SK-N-SH (cell line): ENCODE measurements around the gene CREB5. TPM values are rescaled to one million over a fixed set of nuclear protein-coding genes. Genes with fewer than 3 reads are reported as not detected.

Source experiments
- CTCF ChIA-PET: fragments of 300-600, 350-600 bp; formaldehyde crosslinking; extraction: SDS; loops from one replicate; lab custom pipeline; 2021; lab: Yijun Ruan, JAX
- POLR2A ChIA-PET: fragments of 350-600 bp; sonication (Branson Sonifier 250); formaldehyde crosslinking; extraction: SDS; loops from one replicate; lab custom pipeline; 2020; ENCODE audit warnings: antibody characterized with exemption, inconsistent platforms; lab: Yijun Ruan, JAX
- DNase-seq: peaks from one replicate; pipeline ENCODE4 v3.0.0; 2012
- H2AFZ ChIP-seq: fragments of 200-600 bp; sonication (generic); 2 replicates; pipeline ENCODE4 v1.8.1; 2016; ENCODE audit warnings: antibody characterized with exemption, mild to moderate bottlenecking, low read depth
- H3F3A ChIP-seq: fragments of 200-600 bp; sonication (generic); replicated peaks from 2 replicates; pipeline ENCODE3; 2016; ENCODE audit warnings: antibody characterized with exemption, mild to moderate bottlenecking; ENCODE audit not compliant: insufficient read depth
- H3K27ac ChIP-seq, 2 experiments: fragments of 200-500 bp in 1 of 2; fragments of 200-600 bp in 1 of 2; sonication (Bioruptor generic) in 1 of 2; sonication (generic), shearing (Covaris generic) in 1 of 2; 2 replicates each; pipeline versions ENCODE4 v1.5.1 to v1.6.1; 2014 to 2016; ENCODE audit warnings: low read depth in 2 of 2, inconsistent platforms in 1 of 2, low read length in 1 of 2, mild to moderate bottlenecking in 1 of 2, mixed read lengths in 1 of 2
- H3K27me3 ChIP-seq: fragments of 200-600 bp; sonication (generic), shearing (Covaris generic); 2 replicates; pipeline ENCODE4 v1.6.1; 2016; ENCODE audit warnings: mixed run types; ENCODE audit not compliant: insufficient read depth
- H3K36me3 ChIP-seq, 2 experiments: fragments of 200-500 bp in 1 of 2; fragments of 200-600 bp in 1 of 2; sonication (Bioruptor generic) in 1 of 2; sonication (generic) in 1 of 2; replicated peaks in 1 of 2; 2 replicates each; pipeline versions ENCODE3 to v1.5.1; 2014 to 2016; ENCODE audit warnings: low read length in 1 of 2, mild to moderate bottlenecking in 1 of 2; ENCODE audit not compliant: insufficient read depth in 2 of 2, control insufficient read depth in 1 of 2
- H3K4me1 ChIP-seq, 2 experiments: fragments of 200-500 bp in 1 of 2; fragments of 200-600 bp in 1 of 2; sonication (Bioruptor generic) in 1 of 2; sonication (generic), shearing (Covaris generic) in 1 of 2; 2 replicates each; pipeline versions ENCODE4 v1.5.1 to v1.6.1; 2014 to 2016; ENCODE audit warnings: low read depth in 1 of 2, low read length in 1 of 2, mixed run types in 1 of 2; ENCODE audit not compliant: insufficient read depth in 2 of 2, control insufficient read depth in 1 of 2
- H3K4me2 ChIP-seq: fragments of 200-600 bp; sonication (generic), shearing (Covaris generic); 2 replicates; pipeline ENCODE4 v1.6.1; 2017; ENCODE audit warnings: mixed run types
- H3K4me3 ChIP-seq, 2 experiments: fragments of 200-500 bp in 1 of 2; fragments of 200-600 bp in 1 of 2; sonication (Bioruptor generic) in 1 of 2; sonication (generic), shearing (Covaris generic) in 1 of 2; 2 replicates each; pipeline versions ENCODE4 v1.5.1 to v1.8.1; 2014 to 2016; ENCODE audit warnings: low read depth in 2 of 2, inconsistent platforms in 1 of 2, low read length in 1 of 2, mild to moderate bottlenecking in 1 of 2, mixed read lengths in 1 of 2, moderate library complexity in 1 of 2
- H3K79me2 ChIP-seq: fragments of 200-600 bp; sonication (generic); 2 replicates; pipeline ENCODE4 v1.8.1; 2017; ENCODE audit warnings: mild to moderate bottlenecking; ENCODE audit not compliant: insufficient read depth
- H3K9ac ChIP-seq: fragments of 200-600 bp; sonication (generic); 2 replicates; pipeline ENCODE4 v1.6.1; 2017; ENCODE audit warnings: mixed run types
- H3K9me2 ChIP-seq: fragments of 200-600 bp; sonication (generic); 2 replicates; pipeline ENCODE4 v1.6.1; 2017; ENCODE audit warnings: mixed run types
- H3K9me3 ChIP-seq: fragments of 200-600 bp; sonication (generic); 2 replicates; pipeline ENCODE4 v1.6.1; 2017; ENCODE audit warnings: mixed run types, mild to moderate bottlenecking, moderate library complexity
- H4K20me1 ChIP-seq: fragments of 200-600 bp; sonication (generic); 2 replicates; pipeline ENCODE4 v1.6.1; 2017; ENCODE audit warnings: mild to moderate bottlenecking, mixed run types; ENCODE audit not compliant: insufficient read depth
- CHD2 ChIP-seq: fragments of 150-350 bp; IDR thresholded peaks from 2 replicates; pipeline ENCODE4 v1.6.1; 2018; ENCODE audit warnings: low read length; ENCODE audit not compliant: partially characterized antibody
- ELF1 ChIP-seq: IDR thresholded peaks from 2 replicates; pipeline ENCODE4 v1.4.0; 2012
- EZH2phosphoT487 ChIP-seq: fragments of 200-600 bp; sonication (generic); IDR thresholded peaks from 2 replicates; pipeline ENCODE4 v1.6.1; 2017; ENCODE audit warnings: low read depth, mixed run types, mild to moderate bottlenecking, antibody characterized with exemption, moderate library complexity, borderline replicate concordance
- FOSL2 ChIP-seq: IDR thresholded peaks from 2 replicates; pipeline ENCODE4 v1.4.0; 2012; ENCODE audit warnings: low read depth, mild to moderate bottlenecking, moderate library complexity, borderline replicate concordance
- FOXJ3 ChIP-seq: sonication (generic); formaldehyde crosslinking; IDR thresholded peaks from 2 replicates; pipeline ENCODE4 v1.5.1; 2020; ENCODE audit warnings: mild to moderate bottlenecking, missing genetic modification reagents
- FOXM1 ChIP-seq: IDR thresholded peaks from 2 replicates; pipeline ENCODE4 v1.4.0; 2012; ENCODE audit warnings: low read depth, mild to moderate bottlenecking
- GABPA ChIP-seq: IDR thresholded peaks from 2 replicates; pipeline ENCODE4 v1.4.0; 2012; ENCODE audit warnings: low read depth, mild to moderate bottlenecking
- GATA2 ChIP-seq: sonication (generic); formaldehyde crosslinking; IDR thresholded peaks from 2 replicates; pipeline ENCODE4 v1.5.0; 2020; ENCODE audit warnings: mild to moderate bottlenecking, missing genetic modification reagents
- JUND ChIP-seq: IDR thresholded peaks from 2 replicates; pipeline ENCODE4 v1.4.0; 2012
- MEF2A ChIP-seq: IDR thresholded peaks from 2 replicates; pipeline ENCODE4 v1.4.0; 2012; ENCODE audit warnings: low read depth, borderline replicate concordance
- MXI1 ChIP-seq: IDR thresholded peaks from 2 replicates; pipeline ENCODE4 v1.6.1; 2012; ENCODE audit warnings: mild to moderate bottlenecking, low read depth, low read length, improper control_type of control experiment
- NFIC ChIP-seq: IDR thresholded peaks from 2 replicates; pipeline ENCODE4 v1.4.0; 2012; ENCODE audit warnings: borderline replicate concordance
- NRF1 ChIP-seq: IDR thresholded peaks from 2 replicates; pipeline ENCODE4 v1.6.1; 2012; ENCODE audit warnings: low read depth, mild to moderate bottlenecking, low read length
- POLR2AphosphoS5 ChIP-seq: IDR thresholded peaks from 2 replicates; pipeline ENCODE4 v1.6.1; 2012; ENCODE audit warnings: low read depth, low read length
- RAD21 ChIP-seq: IDR thresholded peaks from 2 replicates; pipeline ENCODE4 v1.6.1; 2012; ENCODE audit warnings: mild to moderate bottlenecking, low read length
- RCOR1 ChIP-seq: fragments of 150-350 bp; IDR thresholded peaks from 2 replicates; pipeline ENCODE4 v1.6.1; 2017; ENCODE audit warnings: antibody characterized with exemption, low read length
- RFX5 ChIP-seq: IDR thresholded peaks from 2 replicates; pipeline ENCODE4 v1.6.1; 2012; ENCODE audit warnings: mild to moderate bottlenecking, improper control_type of control experiment, low read length
- RXRA ChIP-seq: IDR thresholded peaks from 2 replicates; pipeline ENCODE4 v1.4.0; 2012; ENCODE audit warnings: low read depth, mild to moderate bottlenecking, borderline replicate concordance
- SMC3 ChIP-seq: IDR thresholded peaks from 2 replicates; pipeline ENCODE4 v1.6.1; 2012; ENCODE audit warnings: low read depth, low read length, improper control_type of control experiment
- TAF1 ChIP-seq: IDR thresholded peaks from 2 replicates; pipeline ENCODE4 v1.6.1; 2012; ENCODE audit warnings: low read depth, mild to moderate bottlenecking, low read length, moderate library complexity, borderline replicate concordance
- TCF12 ChIP-seq: IDR thresholded peaks from 2 replicates; pipeline ENCODE4 v1.4.0; 2012
- YY1 ChIP-seq: IDR thresholded peaks from 2 replicates; pipeline ENCODE4 v1.4.0; 2012; ENCODE audit warnings: low read depth, mild to moderate bottlenecking
- ZBTB33 ChIP-seq: IDR thresholded peaks from 2 replicates; pipeline ENCODE4 v1.4.0; 2012; ENCODE audit warnings: low read depth, borderline replicate concordance
- WGBS: methylation state at CpG from one replicate; pipeline ENCODE4 v1.1.6; 2017; ENCODE audit warnings: low lambda C conversion rate; 5-methylcytosine and 5-hydroxymethylcytosine counted together
- polyA plus RNA-seq, 3 experiments: library from polyadenylated mRNA; depleted of rRNA; stranded (reverse); fragments of >200 nt; gene quantifications; 2 replicates each; pipeline ENCODE4 v1.2.3, GENCODE V29; 2012
- TF ChIP-seq, protein P1 (sequence below): IDR thresholded peaks from 2 replicates; pipeline ENCODE4 v1.6.1; 2012; ENCODE audit warnings: mild to moderate bottlenecking, low read depth, low read length, moderate library complexity
- TF ChIP-seq, protein P2 (sequence below): fragments of 150-350 bp; IDR thresholded peaks from 2 replicates; pipeline ENCODE4 v1.6.1; 2017; ENCODE audit warnings: antibody characterized with exemption, low read length, low read depth, borderline replicate concordance
- TF ChIP-seq, protein P3 (sequence below): IDR thresholded peaks from 2 replicates; pipeline ENCODE4; 2012

CREB5 gene
- polyA plus RNA-seq, 1 of the 3 experiments (the other 2 are of a cell fraction), result 19.3 TPM

GRCh38 chr7:28855538-28856217, 443.4 kb downstream of the CREB5 start (continued):
- TF ChIP-seq, protein P1, sequence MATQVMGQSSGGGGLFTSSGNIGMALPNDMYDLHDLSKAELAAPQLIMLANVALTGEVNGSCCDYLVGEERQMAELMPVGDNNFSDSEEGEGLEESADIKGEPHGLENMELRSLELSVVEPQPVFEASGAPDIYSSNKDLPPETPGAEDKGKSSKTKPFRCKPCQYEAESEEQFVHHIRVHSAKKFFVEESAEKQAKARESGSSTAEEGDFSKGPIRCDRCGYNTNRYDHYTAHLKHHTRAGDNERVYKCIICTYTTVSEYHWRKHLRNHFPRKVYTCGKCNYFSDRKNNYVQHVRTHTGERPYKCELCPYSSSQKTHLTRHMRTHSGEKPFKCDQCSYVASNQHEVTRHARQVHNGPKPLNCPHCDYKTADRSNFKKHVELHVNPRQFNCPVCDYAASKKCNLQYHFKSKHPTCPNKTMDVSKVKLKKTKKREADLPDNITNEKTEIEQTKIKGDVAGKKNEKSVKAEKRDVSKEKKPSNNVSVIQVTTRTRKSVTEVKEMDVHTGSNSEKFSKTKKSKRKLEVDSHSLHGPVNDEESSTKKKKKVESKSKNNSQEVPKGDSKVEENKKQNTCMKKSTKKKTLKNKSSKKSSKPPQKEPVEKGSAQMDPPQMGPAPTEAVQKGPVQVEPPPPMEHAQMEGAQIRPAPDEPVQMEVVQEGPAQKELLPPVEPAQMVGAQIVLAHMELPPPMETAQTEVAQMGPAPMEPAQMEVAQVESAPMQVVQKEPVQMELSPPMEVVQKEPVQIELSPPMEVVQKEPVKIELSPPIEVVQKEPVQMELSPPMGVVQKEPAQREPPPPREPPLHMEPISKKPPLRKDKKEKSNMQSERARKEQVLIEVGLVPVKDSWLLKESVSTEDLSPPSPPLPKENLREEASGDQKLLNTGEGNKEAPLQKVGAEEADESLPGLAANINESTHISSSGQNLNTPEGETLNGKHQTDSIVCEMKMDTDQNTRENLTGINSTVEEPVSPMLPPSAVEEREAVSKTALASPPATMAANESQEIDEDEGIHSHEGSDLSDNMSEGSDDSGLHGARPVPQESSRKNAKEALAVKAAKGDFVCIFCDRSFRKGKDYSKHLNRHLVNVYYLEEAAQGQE, result peak; percentile 76
- no peak for TF ChIP-seq EZH2phosphoT487
- peak; percentile 51; the same call in 1 of the 2 replicates for TF ChIP-seq ELF1
- TF ChIP-seq FOXJ3 (CRISPR knock-in tag), result no peak
- TF ChIP-seq RCOR1, result no peak
- TF ChIP-seq FOXM1, result peak; percentile 77
- peak; percentile 51; the same call in 1 of the 2 replicates for TF ChIP-seq YY1
- no peak for TF ChIP-seq CHD2
- TF ChIP-seq NFIC, result peak; percentile 99
- TF ChIP-seq MXI1, result no peak
- no peak for TF ChIP-seq GATA2 (CRISPR knock-in tag)
- no peak for TF ChIP-seq NRF1
- TF ChIP-seq GABPA, result no peak
- no peak for TF ChIP-seq SMC3

- TF ChIP-seq NFIC, result no peak
- TF ChIP-seq TAF1, result no peak
- TF ChIP-seq FOSL2, result no peak
- TF ChIP-seq ZBTB33, result no peak
- TF ChIP-seq RXRA, result no peak
- no peak for TF ChIP-seq RFX5
- TF ChIP-seq FOXM1, result no peak
- TF ChIP-seq CHD2, result no peak
- no peak for TF ChIP-seq TCF12
- TF ChIP-seq FOXJ3 (CRISPR knock-in tag), result no peak
- TF ChIP-seq, protein P2, sequence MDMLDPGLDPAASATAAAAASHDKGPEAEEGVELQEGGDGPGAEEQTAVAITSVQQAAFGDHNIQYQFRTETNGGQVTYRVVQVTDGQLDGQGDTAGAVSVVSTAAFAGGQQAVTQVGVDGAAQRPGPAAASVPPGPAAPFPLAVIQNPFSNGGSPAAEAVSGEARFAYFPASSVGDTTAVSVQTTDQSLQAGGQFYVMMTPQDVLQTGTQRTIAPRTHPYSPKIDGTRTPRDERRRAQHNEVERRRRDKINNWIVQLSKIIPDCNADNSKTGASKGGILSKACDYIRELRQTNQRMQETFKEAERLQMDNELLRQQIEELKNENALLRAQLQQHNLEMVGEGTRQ, result no peak
- TF ChIP-seq MXI1, result no peak
- no peak for TF ChIP-seq NRF1
- no peak for TF ChIP-seq JUND
- no peak for TF ChIP-seq MEF2A
- no peak for TF ChIP-seq POLR2AphosphoS5
- no peak for TF ChIP-seq YY1
- no peak for TF ChIP-seq RAD21
- TF ChIP-seq, protein P3, sequence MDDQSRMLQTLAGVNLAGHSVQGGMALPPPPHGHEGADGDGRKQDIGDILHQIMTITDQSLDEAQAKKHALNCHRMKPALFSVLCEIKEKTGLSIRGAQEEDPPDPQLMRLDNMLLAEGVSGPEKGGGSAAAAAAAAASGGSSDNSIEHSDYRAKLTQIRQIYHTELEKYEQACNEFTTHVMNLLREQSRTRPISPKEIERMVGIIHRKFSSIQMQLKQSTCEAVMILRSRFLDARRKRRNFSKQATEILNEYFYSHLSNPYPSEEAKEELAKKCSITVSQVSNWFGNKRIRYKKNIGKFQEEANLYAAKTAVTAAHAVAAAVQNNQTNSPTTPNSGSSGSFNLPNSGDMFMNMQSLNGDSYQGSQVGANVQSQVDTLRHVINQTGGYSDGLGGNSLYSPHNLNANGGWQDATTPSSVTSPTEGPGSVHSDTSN, result no peak
- Histone ChIP-seq H3K4me3 (no peak overlapping the region), H3K9me3 (no peaks in the 10 kb centered on the region), H3K4me2 (no peak overlapping the region), H4K20me1 (no peaks in the 10 kb centered on the region), H3F3A (peaks cover 18% of the 10 kb centered on the region), H3K9ac (no peak overlapping the region), H2AFZ (no peak overlapping the region), H3K4me1 (peaks cover 4 to 9% of the 10 kb centered on the region in 2 experiments; a peak in 2 of 4 replicates), H3K79me2 (no peaks in the 10 kb centered on the region), H3K9me2 (no peaks in the 10 kb centered on the region), H3K27ac (no peak overlapping the region), H3K27me3 (peaks cover 19% of the 10 kb centered on the region; the same call in 1 of the 2 replicates), H3K36me3 (no peaks in the 10 kb centered on the region)
- DNase-seq, result no peak
- 92% methylated on average over 5 of the region's 5 CpGs for WGBS
- ChIA-PET POLR2A (no interaction called here), CTCF (interaction anchor here (0.5 to 1.3 kb wide), 5 partner anchors 10 to 469 kb away, joined by 3 to 4 read pairs (median 3); no protein-coding TSS in a partner anchor)
Measured at GRCh38 chr7:28856656-28857055, 444.3 kb downstream of the CREB5 start.
